GM18498 (cell line): ENCODE data around the gene CMYA5.
"Not testable (repeated sequence)": the region's sequence is repeated elsewhere in the genome, so short reads cannot be mapped to it uniquely, and the experiment has no call there.

Source experiments
- ATAC-seq: cut with Tn5 transposase; IDR thresholded peaks from one replicate; pipeline ENCODE4 v1.9.1; 2021; ENCODE audit warnings: mild to moderate bottlenecking, moderate library complexity; ENCODE audit not compliant: unreplicated experiment

The CMYA5 gene

GRCh38 chr5:79702606-79703380, 13.2 kb downstream of the CMYA5 start:
- ATAC-seq, result no peak

DNA sequence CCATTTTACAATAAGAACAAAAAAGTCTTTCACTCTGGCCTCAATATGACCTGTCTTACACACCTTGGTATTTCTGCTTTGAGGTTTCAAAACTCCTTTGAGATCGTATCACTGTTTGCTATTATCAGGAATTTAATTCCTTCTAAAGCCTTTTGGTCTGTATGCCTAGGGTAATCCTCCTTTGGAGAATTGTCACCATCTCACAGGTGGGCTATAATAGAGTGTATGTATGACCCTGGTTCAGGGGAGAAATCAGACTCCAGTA, 13.7 kb downstream of the CMYA5 start:
- ATAC-seq, result no peak

GRCh38 chr5:79704553-79704952, 14.9 kb downstream of the CMYA5 start:
- ATAC-seq, result no peak

- ATAC-seq, result no peak
Measured at GRCh38 chr5:79705632-79706031, 16.0 kb downstream of the CMYA5 start.

DNA sequence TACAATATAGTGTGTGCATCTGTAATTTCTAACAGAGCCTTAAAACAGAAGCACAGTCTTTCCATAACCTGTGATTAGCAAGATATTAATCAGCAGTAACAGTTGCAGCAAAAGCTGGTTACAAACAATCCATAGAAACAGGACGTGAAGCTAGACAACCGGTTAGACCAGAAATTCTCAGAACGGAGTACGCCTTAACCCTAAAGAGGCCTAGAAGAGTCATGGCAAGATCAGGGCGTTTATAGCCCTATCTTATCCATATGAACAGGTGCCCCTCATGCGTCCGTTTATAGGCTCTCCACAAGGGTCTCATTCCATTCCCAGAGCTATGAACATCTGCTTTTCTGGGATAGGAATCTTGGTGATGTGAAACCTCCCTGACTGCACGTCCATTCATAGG, 16.7 kb downstream of the CMYA5 start:
- not testable (repeated sequence) for ATAC-seq

GRCh38 chr5:79707535-79707934, 17.9 kb downstream of the CMYA5 start:
- ATAC-seq, result no peak

- ATAC-seq, result no peak
Measured at GRCh38 chr5:79712741-79713140, 23.1 kb downstream of the CMYA5 start.

DNA sequence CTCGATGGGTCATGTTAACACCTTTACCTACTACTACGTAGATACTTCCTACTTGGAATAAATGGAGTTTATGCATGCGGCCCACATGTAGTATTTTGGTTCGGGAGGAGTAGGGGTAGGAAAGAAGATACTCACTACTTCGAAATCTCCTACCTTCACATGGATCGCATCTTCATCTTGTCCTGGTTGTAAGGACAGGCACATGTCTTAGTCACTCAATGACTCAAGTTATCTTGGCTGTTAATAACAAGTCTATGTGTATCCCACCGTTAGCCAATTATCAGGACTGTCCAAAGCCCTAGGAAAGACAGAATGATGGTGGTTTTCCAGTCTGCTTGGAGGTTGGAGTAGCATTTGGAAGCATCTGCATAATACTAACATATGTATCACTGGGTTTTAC, 24.1 kb downstream of the CMYA5 start:
- no peak for ATAC-seq

DNA sequence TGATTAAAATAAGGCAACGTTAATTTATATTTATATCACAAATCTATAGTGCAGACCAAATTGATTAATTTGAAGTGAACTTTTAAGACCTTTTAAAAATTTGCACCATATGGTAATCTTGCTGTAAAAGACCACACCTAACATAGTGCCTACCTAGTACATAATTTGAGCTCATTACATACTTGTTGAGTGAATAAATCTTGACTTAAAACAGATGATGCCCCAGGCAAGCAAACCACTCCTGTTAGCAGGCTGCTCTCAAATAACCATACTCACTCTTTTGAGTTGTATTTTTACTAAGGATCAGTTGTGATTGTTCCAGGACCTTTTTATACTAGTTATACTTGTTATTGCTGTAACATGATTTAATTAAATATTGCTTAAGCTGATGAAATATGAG, 27.2 kb downstream of the CMYA5 start:
- ATAC-seq, result no peak

- no peak for ATAC-seq
Measured at GRCh38 chr5:79720096-79720495, 30.5 kb downstream of the CMYA5 start.

DNA sequence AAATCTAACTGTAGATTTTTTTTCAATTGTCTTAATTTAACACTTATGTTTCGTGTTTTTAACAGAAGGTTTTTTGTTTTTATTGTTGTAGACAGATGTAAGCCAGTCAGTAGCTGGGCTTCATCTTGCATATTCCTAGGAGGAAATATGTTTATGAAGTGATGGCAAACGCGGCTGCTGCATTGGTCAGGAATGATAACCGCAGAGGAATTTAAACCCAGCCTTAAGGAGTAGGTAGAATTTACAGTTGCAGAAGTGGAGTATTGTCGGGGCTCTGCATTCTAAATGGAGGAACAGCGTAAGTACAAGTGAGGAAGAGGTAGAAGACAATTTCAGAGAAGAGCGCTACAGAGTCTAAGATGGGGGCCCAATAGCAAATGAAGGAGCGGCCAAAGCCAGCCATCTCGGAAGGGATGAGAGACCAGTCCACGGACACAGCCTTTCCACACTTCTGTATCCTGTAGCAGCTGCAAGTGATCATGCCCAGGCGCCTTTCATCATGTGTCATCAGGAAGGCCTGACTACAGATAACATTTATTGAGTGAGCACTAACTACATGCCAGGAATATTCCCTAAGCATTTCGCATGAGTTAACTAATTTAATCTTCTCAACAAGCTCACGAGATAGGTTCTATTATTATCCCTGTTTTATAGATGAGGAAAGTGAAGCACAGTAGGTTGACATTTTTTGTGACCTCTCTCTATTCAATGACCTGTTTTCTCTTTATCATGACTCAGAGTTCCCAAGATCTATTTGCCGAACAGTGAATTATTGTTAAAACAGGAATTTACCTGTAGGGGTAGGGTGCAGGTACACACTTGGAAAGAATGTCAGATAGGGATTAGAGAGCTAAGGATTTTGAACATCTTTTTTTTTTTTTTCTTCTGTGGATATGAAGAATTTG, 38.1 kb downstream of the CMYA5 start:
- ATAC-seq, result no peak

- no peak for ATAC-seq
Measured at GRCh38 chr5:79728396-79728795, 38.8 kb downstream of the CMYA5 start.

DNA sequence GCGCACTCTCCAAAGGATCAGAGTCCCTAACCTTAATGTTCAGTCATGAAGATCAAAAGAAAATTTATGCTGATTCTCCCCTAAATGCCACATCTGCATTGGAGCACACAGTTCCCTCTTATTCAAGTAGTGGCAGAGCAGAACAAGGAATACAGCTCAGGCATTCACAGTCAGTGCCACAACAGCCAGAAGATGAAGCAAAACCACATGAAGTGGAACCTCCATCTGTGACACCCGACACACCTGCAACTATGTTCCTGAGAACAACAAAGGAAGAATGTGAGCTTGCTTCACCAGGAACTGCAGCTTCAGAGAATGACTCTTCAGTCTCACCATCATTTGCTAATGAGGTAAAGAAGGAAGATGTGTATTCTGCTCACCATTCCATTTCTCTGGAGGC, 40.0 kb downstream of the CMYA5 start:
- ATAC-seq, result no peak

DNA sequence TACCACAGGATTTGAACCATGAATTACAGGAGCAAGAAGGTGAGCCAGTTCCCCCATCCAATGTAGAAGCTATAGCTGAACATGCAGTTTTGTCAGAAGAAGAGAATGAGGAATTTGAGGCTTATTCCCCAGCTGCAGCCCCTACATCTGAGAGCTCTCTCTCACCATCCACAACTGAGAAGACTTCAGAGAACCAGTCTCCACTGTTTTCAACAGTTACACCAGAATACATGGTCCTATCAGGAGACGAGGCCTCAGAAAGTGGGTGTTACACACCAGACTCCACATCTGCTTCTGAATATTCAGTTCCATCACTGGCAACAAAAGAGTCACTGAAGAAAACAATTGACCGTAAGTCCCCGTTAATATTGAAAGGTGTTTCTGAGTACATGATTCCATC, 40.9 kb downstream of the CMYA5 start:
- no peak for ATAC-seq

DNA sequence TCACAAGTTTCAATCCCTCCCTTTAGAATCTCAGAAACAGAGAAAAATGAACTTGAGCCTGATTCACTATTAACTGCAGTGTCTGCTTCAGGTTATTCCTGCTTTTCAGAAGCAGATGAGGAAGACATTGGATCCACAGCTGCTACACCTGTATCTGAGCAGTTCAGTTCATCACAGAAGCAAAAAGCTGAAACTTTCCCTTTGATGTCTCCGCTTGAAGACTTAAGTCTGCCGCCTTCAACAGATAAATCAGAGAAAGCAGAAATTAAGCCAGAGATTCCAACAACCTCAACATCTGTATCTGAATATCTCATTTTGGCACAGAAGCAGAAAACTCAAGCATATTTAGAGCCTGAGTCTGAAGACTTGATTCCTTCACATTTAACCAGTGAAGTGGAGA, 42.1 kb downstream of the CMYA5 start:
- no peak for ATAC-seq

DNA sequence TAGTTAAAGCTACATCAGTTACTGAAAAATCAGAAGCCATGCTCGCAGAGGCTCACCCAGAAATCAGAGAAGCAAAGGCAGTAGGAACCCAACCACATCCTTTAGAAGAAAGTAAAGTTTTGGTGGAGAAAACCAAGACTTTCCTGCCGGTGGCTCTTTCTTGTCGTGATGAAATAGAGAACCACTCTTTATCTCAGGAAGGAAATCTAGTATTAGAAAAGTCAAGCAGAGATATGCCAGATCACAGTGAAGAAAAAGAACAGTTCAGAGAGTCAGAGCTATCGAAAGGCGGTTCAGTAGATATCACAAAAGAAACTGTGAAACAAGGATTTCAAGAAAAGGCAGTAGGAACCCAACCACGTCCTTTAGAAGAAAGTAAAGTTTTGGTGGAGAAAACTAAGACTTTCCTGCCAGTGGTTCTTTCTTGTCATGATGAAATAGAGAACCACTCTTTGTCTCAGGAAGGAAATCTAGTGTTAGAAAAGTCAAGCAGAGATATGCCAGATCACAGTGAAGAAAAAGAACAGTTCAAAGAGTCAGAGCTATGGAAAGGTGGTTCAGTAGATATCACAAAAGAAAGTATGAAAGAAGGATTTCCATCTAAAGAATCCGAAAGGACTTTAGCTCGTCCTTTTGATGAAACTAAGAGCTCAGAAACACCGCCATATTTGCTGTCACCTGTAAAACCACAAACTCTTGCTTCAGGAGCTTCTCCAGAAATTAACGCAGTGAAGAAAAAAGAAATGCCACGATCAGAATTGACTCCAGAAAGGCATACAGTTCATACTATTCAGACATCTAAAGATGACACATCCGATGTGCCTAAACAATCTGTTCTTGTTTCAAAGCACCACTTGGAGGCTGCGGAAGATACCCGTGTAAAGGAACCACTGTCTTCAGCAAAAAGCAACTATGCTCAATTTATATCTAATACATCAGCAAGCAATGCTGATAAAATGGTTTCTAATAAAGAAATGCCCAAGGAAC, 47.2 kb downstream of the CMYA5 start:
- ATAC-seq, result no peak

DNA sequence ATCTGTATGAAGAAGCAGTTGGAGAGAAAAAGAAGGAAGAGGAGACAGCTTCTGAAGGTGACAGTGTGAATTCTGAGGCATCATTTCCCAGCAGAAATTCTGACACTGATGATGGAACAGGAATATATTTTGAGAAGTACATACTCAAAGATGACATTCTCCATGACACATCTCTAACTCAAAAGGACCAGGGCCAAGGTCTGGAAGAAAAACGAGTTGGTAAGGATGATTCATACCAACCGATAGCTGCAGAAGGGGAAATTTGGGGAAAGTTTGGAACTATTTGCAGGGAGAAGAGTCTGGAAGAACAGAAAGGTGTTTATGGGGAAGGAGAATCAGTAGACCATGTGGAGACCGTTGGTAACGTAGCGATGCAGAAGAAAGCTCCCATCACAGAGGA, 48.7 kb downstream of the CMYA5 start:
- no peak for ATAC-seq

GRCh38 chr5:79742549-79743136, 53.0 kb downstream of the CMYA5 start:
- ATAC-seq, result no peak

GRCh38 chr5:79743846-79744605, 54.4 kb downstream of the CMYA5 start:
- ATAC-seq, result no peak

GRCh38 chr5:79745255-79745654, 55.6 kb downstream of the CMYA5 start:
- ATAC-seq, result no peak
